K562 (cell line): ENCODE results near the gene C11orf98. TPM values are rescaled to one million over a fixed set of nuclear protein-coding genes. Genes with fewer than 3 reads are reported as not detected.

Experiments used
- ETS1 ChIP-seq: conservative IDR thresholded peaks from 2 replicates; pipeline ENCODE4 v1.6.1; 2011; ENCODE audit warnings: low read depth, mild to moderate bottlenecking, low read length; ENCODE audit not compliant: control insufficient read depth
- FUS ChIP-seq: fragments of 200-400 bp; formaldehyde crosslinking; optimal IDR thresholded peaks from 2 replicates; pipeline ENCODE3; 2017; ENCODE audit warnings: low read depth, low read length
- GATAD2A ChIP-seq: fragments of 450-650 bp; IDR thresholded peaks from 2 replicates; pipeline ENCODE4 v1.6.1; 2017
- NKRF ChIP-seq: fragments of 450-650 bp; IDR thresholded peaks from 2 replicates; pipeline ENCODE4 v1.6.1; 2016; ENCODE audit warnings: borderline replicate concordance
- PPARD ChIP-seq: fragments of 250-450 bp; sonication (Bioruptor Pico); IDR thresholded peaks from 2 replicates; pipeline ENCODE4 v1.8.0; 2022; ENCODE audit warnings: inconsistent platforms, mild to moderate bottlenecking, moderate library complexity
- SMAD4 ChIP-seq: fragments of 250-450 bp; sonication (Bioruptor Pico); conservative IDR thresholded peaks from 2 replicates; pipeline ENCODE4 v1.8.0; 2021; ENCODE audit warnings: inconsistent platforms, mild to moderate bottlenecking, moderate library complexity
- TBP ChIP-seq: optimal IDR thresholded peaks from 2 replicates; pipeline ENCODE3; 2011; ENCODE audit warnings: low read depth, low read length, improper control_type of control experiment
- UBTF ChIP-seq, 2 experiments: IDR thresholded peaks; 2 replicates each; pipeline ENCODE4 v1.6.1; 2012; ENCODE audit warnings: improper control_type of control experiment in 2 of 2, low read depth in 2 of 2, low read length in 2 of 2, borderline replicate concordance in 1 of 2
- USF1 ChIP-seq: sonication (generic); formaldehyde crosslinking; IDR thresholded peaks from 2 replicates; pipeline ENCODE4 v1.9.0; 2022; ENCODE audit warnings: mild to moderate bottlenecking, missing genetic modification reagents
- ZBTB49 ChIP-seq: sonication (generic); formaldehyde crosslinking; IDR thresholded peaks from 2 replicates; pipeline ENCODE4 v1.8.0; 2022; ENCODE audit warnings: missing genetic modification reagents, mild to moderate bottlenecking, borderline replicate concordance
- ZNF395 ChIP-seq: fragments of 200-800 bp; sonication (Bioruptor generic); IDR thresholded peaks from 2 replicates; pipeline ENCODE4 v1.6.1; 2017; ENCODE audit warnings: missing genetic modification characterization, missing compliant biosample characterization
- polyA plus RNA-seq, 8 experiments: library from polyadenylated mRNA; depleted of rRNA in 4 of 8; stranded (reverse) in 5 of 8; unstranded in 3 of 8; fragments of >200 nt; fragmentation: Nextera tagmentation in 2 of 8; fragmentation: Illumina TruSeq in 1 of 8; extraction: Ambion mirVana in 2 of 8; extraction: Trizol in 1 of 8; gene quantifications; 2 replicates each; pipeline versions ENCODE4 v1.2.1 to v1.2.3, GENCODE V29; 2011 to 2014; ENCODE audit warnings: inconsistent platforms in 1 of 8, missing spikeins in 1 of 8
- total RNA-seq, 7 experiments: library from RNA; depleted of rRNA in 6 of 7; stranded (reverse); fragments of >200 nt in 6 of 7; fragmentation: Illumina TruSeq in 2 of 7; extraction: Trizol in 2 of 7; gene quantifications; 2 replicates each; pipeline versions ENCODE4 v1.2.1 to v1.2.3, GENCODE V29; 2011 to 2021; ENCODE audit warnings: low replicate concordance in 1 of 7

C11orf98 gene
- total and polyA plus RNA-seq, 9 of the 15 experiments (the other 6 are each of a cell fraction or from before 2014, with no cell fraction given) = 103 to 352 (median 218) TPM

GRCh38 chr11:62705880-62706849, 41.2 kb upstream of the C11orf98 start (continued):
- no peak for TF ChIP-seq ZNF395 (CRISPR knock-in tag)
- no peak for TF ChIP-seq FUS
- peak; percentile 85 for TF ChIP-seq TBP
- peak; percentile 29 for TF ChIP-seq USF1
- TF ChIP-seq ZBTB49 = no peak
- peak; percentile 85 for TF ChIP-seq NKRF
- TF ChIP-seq SMAD4 (CRISPR knock-in tag) = 0 out of 2 replicates have a peak, but pooled peaks have one; percentile 25
- no peak for TF ChIP-seq PPARD (CRISPR knock-in tag)
- TF ChIP-seq ETS1 = peak; percentile 73; the same call in 1 of the 2 replicates
- TF ChIP-seq UBTF (IDR thresholded peaks at IDR 0.05; ENCODE audit: borderline replicate concordance in 1 of 2, low read depth in 2 of 2, low read length in 2 of 2) = no peak
- TF ChIP-seq GATAD2A = peak; percentile 45; the same call in 1 of the 2 replicates
